Measurements from ENCODE around the gene ASS1. TPM values are rescaled to one million over a fixed set of nuclear protein-coding genes. Genes with fewer than 3 reads are reported as not detected.
A peak's percentile ranks its signal among the peaks of the same experiment; 100 is the strongest.

The ASS1 gene
- total RNA-seq, 2 donors from 2014 or later, result 58.0 to 58.4 TPM

DNA sequence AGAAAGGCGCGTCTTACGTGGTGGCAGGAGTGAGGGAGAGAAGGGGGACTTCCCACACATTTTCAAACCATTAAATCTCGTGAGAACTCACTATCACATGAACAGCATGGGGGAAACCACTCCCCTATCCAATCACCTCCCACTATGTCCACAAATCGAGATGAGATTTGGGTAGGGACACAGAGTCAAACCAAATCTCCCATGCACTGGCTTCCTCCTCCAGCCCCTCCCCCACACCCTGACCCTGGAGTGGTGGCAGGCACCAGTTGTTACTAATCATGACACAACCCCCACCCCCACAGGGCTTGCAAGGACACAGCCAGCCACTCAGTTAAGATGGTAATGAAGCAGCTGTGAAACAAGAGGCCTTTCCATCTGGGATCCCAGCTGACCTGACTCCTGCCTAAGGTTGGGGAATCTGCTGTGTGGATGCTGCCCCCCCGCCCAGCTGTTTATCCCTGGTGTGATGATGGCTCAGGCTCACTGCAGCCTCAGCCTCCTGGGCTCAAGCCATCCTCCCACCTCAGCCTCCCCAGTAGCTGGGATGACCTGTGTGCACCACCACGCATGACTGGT is 77.6 kb downstream of the ASS1 start:
- H3K27ac Mint-ChIP-seq, result no peak overlapping the region
- H3K4me3 Mint-ChIP-seq, result no peak overlapping the region
- H3K36me3 Mint-ChIP-seq (ENCODE audit: insufficient read depth in 2 of 2), result no peaks in the 10 kb centered on the region
- DNase-seq (no peak), ATAC-seq (replicated peaks in 1 of 2) (no peak)
- H3K9me3 Mint-ChIP-seq, result no peaks in the 10 kb centered on the region
- H3K27me3 Mint-ChIP-seq (ENCODE audit: low read depth), result peaks cover 11% of the 10 kb centered on the region
- peaks cover 6% of the 10 kb centered on the region for H3K4me1 Mint-ChIP-seq (ENCODE audit: low read depth)

DNA sequence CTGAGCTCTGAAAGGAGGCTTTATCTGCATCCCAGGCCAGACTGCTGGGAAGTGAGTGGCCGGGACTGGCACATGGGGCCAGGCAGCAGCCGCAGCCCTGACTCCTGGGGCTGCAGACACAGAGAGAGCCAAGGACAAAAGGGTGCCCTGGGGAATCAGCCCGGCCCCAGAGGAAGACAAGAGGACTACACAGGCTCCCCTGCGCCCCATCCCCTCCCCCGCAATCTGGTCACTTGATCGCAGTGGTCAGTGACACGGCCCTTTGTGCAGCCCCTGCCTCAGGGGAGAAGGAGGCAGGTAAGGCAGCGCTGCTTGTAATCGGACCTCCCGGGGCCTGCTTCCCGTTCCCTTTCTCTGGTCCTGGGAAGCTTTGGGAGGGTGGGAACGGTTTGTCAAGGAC is 79.2 kb downstream of the ASS1 start:
- Mint-ChIP-seq H3K27ac (no peak overlapping the region), H3K4me3 (no peak overlapping the region), H3K4me1 (ENCODE audit: low read depth) (peaks cover 6% of the 10 kb centered on the region), H3K9me3 (no peaks in the 10 kb centered on the region), H3K27me3 (ENCODE audit: low read depth) (peaks cover 11% of the 10 kb centered on the region), H3K36me3 (ENCODE audit: insufficient read depth in 2 of 2) (no peaks in the 10 kb centered on the region)
- ATAC-seq (replicated peaks in 1 of 2) (no peak), DNase-seq (no peak)

DNA sequence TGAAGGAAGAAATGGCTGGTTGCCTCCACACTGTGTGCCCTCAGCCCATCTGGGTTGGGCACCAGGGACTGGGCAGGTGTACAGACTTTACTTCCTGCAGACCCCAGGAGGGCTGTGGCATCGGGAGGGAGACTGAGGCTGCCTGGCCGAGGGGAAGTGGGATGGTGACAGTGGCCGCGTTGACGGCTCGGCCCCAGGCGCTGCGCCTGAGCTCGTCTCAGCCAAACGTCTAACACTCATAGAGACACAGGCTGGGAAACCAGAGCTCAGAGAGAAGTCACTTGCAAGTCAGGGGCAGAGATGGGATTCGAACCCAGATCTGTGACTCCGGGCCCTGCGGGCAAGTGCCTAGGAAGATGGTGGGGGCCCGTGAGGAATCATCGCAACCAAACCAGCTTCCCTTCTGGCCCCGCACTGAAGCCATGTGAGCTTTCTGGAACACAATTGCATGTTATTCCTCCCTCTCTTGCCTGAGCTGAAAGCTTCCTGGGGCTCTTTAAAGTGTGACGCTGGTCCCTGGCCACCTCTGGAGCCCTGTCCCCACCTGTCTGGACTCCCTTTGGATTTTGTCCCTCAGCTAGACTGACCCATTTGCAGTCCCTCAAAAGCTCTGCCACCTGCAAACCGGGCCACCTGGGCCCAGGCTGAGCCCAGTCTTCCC is 81.6 kb downstream of the ASS1 start:
- ATAC-seq (replicated peaks in 1 of 2), result no peak
- Mint-ChIP-seq H3K27ac (no peak overlapping the region), H3K27me3 (ENCODE audit: low read depth) (peaks cover 11% of the 10 kb centered on the region), H3K36me3 (ENCODE audit: insufficient read depth in 2 of 2) (no peaks in the 10 kb centered on the region), H3K4me3 (no peak overlapping the region), H3K9me3 (no peaks in the 10 kb centered on the region), H3K4me1 (ENCODE audit: low read depth) (peaks cover 6% of the 10 kb centered on the region)
- DNase-seq, result no peak

DNA sequence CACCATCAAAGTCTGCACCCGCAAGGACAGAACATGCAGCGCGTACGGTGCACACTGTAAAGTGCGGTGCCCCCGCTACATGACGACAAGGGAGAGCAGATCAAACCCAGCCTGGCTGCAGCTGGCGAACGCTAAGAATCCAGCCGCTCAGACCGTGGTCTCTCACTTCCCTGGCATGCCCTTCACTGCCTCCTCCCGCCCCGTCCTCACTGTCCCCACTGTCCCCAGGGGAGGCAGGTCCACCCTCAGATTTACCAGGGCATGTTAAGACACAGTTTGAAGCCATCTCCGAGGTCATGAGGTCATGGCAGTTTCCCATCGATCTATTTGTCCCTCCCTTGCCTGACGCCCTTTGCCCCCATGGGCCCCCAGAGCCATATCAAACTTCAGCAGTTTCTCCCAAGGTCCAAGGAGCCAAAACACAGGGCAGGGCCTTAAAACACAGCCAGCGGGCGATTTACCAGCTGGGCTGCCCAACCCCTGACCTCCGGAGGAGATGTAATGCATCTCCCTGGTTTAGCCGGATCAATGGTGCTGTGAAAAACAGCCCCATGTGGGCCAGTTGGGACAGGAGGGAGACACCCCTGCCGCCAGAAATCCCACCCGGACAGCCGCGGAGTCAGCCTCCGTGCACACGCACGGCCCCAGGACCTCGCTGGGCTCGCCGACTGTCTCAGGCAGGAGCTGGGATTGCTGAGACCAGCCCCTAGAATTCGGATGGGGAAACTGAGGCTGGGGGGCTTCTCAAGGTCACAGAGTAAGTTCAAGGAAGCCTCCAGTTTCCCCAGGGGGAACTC is 82.3 kb downstream of the ASS1 start:
- H3K4me1 Mint-ChIP-seq (ENCODE audit: low read depth), result peaks cover 6% of the 10 kb centered on the region
- H3K9me3 Mint-ChIP-seq, result no peaks in the 10 kb centered on the region
- H3K27ac Mint-ChIP-seq, result no peak overlapping the region
- H3K36me3 Mint-ChIP-seq (ENCODE audit: insufficient read depth in 2 of 2), result no peaks in the 10 kb centered on the region
- H3K4me3 Mint-ChIP-seq, result no peak overlapping the region
- H3K27me3 Mint-ChIP-seq (ENCODE audit: low read depth), result peaks cover 11% of the 10 kb centered on the region
- ATAC-seq (replicated peaks in 1 of 2), result no peak
- no peak for DNase-seq

DNA sequence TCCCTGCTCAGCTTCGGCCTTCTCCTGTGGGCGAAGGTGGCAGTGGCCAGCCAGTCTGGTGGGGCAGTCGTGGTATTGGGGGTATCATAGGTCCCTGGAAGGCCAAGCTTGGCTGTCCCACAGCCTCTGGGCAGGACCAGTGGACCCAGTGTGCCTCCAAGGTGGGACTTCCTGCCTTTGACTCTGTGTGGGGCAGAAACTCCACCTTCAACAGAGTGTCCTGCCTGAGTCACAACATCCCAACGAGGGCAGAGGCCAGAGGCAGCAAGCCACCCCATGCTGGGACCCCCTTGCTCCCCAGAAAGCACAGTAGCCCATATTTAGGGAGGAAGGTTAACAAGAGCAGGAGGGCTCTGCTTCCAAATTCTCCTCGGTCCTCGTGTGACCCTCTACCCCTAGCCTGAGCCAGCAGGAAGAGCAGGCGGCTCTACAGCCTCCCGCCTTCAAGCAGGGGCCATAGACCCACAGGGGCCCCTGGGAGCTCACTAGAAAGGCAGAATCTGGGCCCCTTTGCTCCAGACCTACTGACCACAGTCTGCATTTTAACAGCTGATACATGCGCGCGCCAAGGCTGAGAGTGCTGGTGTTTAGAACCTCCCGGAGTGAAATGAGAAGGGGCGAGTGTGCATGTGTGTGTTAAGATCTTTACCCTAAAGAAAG is 83.0 kb downstream of the ASS1 start:
- ATAC-seq (replicated peaks in 1 of 2), result no peak
- no peaks in the 10 kb centered on the region for H3K9me3 Mint-ChIP-seq
- no peak overlapping the region for H3K27ac Mint-ChIP-seq

DNA sequence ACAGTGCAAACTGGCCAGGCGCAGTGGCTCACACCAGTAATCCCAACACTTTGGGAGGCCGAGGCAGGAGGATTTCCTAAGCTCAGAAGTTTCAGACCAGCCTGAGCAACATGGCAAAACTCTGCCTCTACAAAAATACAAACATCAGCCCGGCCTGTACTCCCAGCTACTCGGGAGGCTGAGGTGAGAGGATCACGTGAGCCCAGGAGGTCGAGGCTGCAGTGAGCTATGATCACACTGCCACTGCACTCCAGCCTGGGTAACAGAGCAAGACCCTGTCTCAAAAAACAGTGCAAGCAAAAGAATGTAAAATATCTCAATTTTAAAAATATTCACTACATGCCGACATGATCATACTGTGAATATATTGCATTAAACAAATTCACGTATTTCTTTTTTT is 83.9 kb downstream of the ASS1 start:
- Mint-ChIP-seq H3K9me3 (no peaks in the 10 kb centered on the region), H3K4me3 (no peak overlapping the region), H3K27me3 (ENCODE audit: low read depth) (peaks cover 16% of the 10 kb centered on the region), H3K4me1 (ENCODE audit: low read depth) (no peaks in the 10 kb centered on the region), H3K27ac (no peak overlapping the region), H3K36me3 (ENCODE audit: insufficient read depth in 2 of 2) (no peaks in the 10 kb centered on the region)
- ATAC-seq (replicated peaks in 1 of 2), result no peak
- no peak for DNase-seq

More for the DNA sequence above, 83.0 kb downstream of the ASS1 start:
- H3K4me3 Mint-ChIP-seq, result no peak overlapping the region
- no peaks in the 10 kb centered on the region for H3K4me1 Mint-ChIP-seq (ENCODE audit: low read depth)
- H3K27me3 Mint-ChIP-seq (ENCODE audit: low read depth), result peaks cover 16% of the 10 kb centered on the region
- DNase-seq, result no peak
- no peaks in the 10 kb centered on the region for H3K36me3 Mint-ChIP-seq (ENCODE audit: insufficient read depth in 2 of 2)

DNA sequence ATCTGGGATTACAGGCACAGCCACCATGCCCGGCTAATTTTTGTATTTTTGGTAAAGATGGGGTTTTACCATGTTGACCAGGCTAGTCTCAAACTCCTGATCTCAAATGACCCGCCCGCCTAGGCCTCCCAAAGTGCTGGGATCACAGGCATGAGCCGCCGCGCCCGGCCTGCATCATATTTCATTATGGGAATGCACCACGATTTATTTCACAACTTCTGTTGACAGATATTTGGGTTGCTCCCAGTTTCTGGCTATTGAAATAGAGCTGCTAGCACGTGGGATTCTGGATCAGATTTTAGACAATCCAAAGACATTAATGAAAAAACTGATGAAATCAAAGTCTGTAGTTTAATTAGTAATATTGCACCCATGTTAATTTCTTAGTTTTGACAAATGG is 86.2 kb downstream of the ASS1 start:
- DNase-seq, result no peak
- no peaks in the 10 kb centered on the region for H3K4me1 Mint-ChIP-seq (ENCODE audit: low read depth)
- H3K27me3 Mint-ChIP-seq (ENCODE audit: low read depth), result peaks cover 34% of the 10 kb centered on the region
- no peak overlapping the region for H3K4me3 Mint-ChIP-seq
- no peak for ATAC-seq (replicated peaks in 1 of 2)
- no peaks in the 10 kb centered on the region for H3K9me3 Mint-ChIP-seq
- no peaks in the 10 kb centered on the region for H3K36me3 Mint-ChIP-seq (ENCODE audit: insufficient read depth in 2 of 2)
- H3K27ac Mint-ChIP-seq, result no peak overlapping the region

DNA sequence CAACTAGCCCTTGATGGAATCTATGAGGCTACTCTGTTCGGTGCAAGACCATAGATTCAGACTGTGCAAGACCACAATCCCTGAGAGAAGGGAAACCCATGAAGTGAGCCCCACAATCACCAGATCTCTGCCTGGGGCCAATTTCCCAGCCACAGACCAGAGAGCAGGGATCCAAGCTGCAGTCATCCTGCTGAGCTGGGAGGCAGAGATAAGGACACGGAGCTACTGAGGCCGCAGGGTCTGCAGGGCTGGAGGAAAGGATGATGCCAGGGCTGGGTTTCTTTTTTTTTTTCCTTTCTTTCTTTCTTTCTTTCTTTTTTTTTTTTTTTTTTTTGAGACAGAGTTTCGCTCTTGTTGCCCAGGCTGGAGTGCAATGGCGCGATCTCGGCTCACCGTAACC is 86.9 kb downstream of the ASS1 start:
- Mint-ChIP-seq H3K36me3 (ENCODE audit: insufficient read depth in 2 of 2) (no peaks in the 10 kb centered on the region), H3K27me3 (ENCODE audit: low read depth) (peaks cover 40% of the 10 kb centered on the region), H3K4me3 (no peak overlapping the region), H3K4me1 (ENCODE audit: low read depth) (no peaks in the 10 kb centered on the region), H3K27ac (no peak overlapping the region), H3K9me3 (no peaks in the 10 kb centered on the region)
- DNase-seq, result no peak
- no peak for ATAC-seq (replicated peaks in 1 of 2)

DNA sequence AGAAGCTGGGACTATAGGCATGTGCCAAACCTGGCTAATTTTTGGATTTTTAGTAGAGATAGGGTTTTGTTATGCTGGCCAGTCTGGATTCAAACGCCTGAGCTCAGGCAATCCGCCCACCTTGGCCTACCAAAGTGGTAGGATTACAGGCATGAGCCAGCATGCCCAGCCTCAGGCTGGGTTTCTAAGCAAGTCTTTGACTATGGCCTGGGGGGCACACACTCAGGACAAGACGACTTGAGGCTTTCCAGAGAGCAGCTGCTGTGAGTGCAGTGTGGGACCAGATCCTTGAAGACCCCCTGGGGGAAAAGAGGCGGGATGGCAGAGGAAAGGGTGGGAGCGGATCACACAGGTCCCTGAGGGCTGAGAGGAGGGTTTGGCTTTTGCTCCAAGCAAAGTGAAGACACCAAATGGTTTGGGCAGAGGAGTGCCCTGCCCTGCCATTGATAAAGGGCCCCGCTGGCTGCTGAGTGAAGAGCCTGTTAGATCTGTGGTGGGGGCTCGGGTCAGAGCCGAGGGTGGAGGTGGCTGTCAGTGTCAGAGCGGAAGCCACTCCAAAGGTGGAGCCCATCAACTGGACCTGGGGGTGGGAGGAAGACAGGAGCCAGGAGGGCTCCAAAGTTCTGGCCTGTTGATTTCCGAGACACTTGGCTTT is 87.8 kb downstream of the ASS1 start:
- DNase-seq, result no peak

DNA sequence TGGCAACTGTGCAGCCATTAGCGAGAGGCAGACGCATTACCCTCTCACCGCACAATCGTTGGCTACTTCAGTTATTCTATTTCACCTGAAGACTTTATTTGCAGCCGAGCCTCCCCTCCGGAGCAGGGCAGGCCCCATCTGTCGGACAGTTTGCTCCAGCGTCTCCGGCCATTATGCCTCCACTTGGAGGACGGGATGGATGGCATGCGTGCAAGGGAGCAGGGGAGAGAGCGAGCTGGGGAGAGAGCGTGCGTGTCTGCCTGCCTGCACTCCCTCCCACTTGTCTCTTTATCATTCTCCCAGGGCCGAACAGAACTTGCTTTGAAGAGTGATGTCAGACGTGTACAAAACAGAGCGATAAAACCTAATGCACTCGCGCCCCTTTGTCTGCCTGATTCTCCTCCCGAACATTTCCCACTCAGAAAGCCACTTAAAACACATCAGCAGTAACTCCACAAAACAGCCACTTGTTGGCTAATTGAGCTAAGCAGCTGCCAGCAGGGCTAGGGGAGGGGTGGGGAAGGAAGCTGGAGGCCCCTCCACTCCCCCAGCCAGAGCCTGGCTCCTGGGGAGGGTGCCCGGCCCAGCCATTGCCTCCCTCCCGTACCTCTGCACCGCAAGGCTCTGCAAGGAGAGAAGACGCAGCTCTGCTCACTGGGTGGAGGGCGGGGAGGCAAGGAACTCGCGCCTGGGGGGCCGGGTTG is 91.2 kb downstream of the ASS1 start:
- ATAC-seq (replicated peaks in 1 of 2), result no peak
- Mint-ChIP-seq H3K4me3 (peak overlapping the region; percentile 27 to 58), H3K27ac (no peak overlapping the region), H3K9me3 (no peaks in the 10 kb centered on the region), H3K36me3 (ENCODE audit: insufficient read depth in 2 of 2) (no peaks in the 10 kb centered on the region), H3K4me1 (ENCODE audit: low read depth) (peaks cover 7% of the 10 kb centered on the region), H3K27me3 (ENCODE audit: low read depth) (peaks cover 77% of the 10 kb centered on the region)
- no peak for DNase-seq

More for the DNA sequence above, 87.8 kb downstream of the ASS1 start:
- H3K36me3 Mint-ChIP-seq (ENCODE audit: insufficient read depth in 2 of 2), result no peaks in the 10 kb centered on the region
- H3K4me3 Mint-ChIP-seq, result no peak overlapping the region
- no peak for ATAC-seq (replicated peaks in 1 of 2)
- no peak overlapping the region for H3K27ac Mint-ChIP-seq
- no peaks in the 10 kb centered on the region for H3K9me3 Mint-ChIP-seq
- peaks cover 3% of the 10 kb centered on the region for H3K4me1 Mint-ChIP-seq (ENCODE audit: low read depth)
- H3K27me3 Mint-ChIP-seq (ENCODE audit: low read depth), result peaks cover 43% of the 10 kb centered on the region

DNA sequence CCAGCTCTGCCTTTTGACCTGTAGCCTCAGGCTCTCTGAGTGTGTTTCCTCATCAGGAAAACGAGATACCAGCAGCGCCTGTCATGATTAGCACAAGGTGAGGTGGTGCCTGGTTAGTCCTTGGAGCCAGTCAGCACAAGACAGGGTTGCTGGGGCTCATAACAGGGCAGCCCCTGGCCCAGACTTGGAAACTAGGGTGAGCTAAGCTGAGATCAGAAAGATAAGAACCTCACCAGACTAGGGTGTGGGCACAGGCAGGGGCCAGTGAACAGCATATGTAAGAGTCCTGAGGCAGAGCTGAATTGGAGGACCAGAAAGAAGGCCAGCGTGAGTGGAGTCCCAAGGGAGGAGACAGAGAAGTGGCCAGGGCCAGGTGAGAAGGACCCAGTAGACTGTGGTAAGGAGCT is 91.9 kb downstream of the ASS1 start:
- no peaks in the 10 kb centered on the region for H3K9me3 Mint-ChIP-seq
- H3K27ac Mint-ChIP-seq, result no peak overlapping the region
- H3K4me1 Mint-ChIP-seq (ENCODE audit: low read depth), result peaks cover 7% of the 10 kb centered on the region
- no peak overlapping the region for H3K4me3 Mint-ChIP-seq
- no peaks in the 10 kb centered on the region for H3K36me3 Mint-ChIP-seq (ENCODE audit: insufficient read depth in 2 of 2)
- peaks cover 77% of the 10 kb centered on the region for H3K27me3 Mint-ChIP-seq (ENCODE audit: low read depth)
- DNase-seq (no peak), ATAC-seq (replicated peaks in 1 of 2) (no peak)

DNA sequence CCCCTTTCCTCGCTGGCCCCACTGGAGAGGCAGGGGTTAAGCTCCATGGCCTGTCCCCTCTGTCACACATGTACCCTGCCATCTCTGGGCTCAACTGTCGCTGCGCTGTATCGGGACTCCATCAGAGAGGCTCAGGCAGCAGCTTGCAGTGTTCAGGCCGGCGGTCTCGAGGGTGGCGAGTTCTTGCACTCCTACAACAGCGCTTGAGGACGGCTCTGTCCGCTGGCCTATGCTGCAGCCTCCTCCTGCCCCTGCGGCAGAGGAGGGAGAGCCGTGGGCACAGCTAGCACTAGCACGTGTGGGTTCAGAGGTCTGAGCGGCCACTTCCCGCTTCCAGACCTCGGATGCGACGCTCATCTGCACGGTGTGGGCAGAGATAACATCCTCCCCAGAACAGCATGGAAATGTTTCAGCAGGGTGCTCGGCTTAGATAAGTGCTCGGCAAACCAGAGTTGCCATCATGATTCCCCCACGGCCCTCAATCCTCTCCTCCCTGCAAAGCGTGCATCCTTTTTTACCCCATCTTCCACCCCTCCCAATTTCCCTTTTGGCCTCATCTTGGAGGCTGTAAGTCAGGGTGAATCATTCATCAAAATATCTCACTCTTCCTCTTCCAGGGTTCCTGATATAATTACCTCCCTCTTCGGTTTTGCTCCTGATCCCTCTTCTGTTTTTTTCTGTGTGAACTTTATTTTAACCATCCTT is 92.7 kb downstream of the ASS1 start:
- H3K27me3 Mint-ChIP-seq (ENCODE audit: low read depth), result peaks cover 76% of the 10 kb centered on the region
- H3K4me1 Mint-ChIP-seq (ENCODE audit: low read depth), result peaks cover 7% of the 10 kb centered on the region
- H3K4me3 Mint-ChIP-seq, result peak overlapping the region in 1 of 2 donors; percentile 36
- no peak overlapping the region for H3K27ac Mint-ChIP-seq
- DNase-seq (no peak), ATAC-seq (replicated peaks in 1 of 2) (peak in 1 of 2 donors; percentile 22)
- H3K9me3 Mint-ChIP-seq, result no peaks in the 10 kb centered on the region
- no peaks in the 10 kb centered on the region for H3K36me3 Mint-ChIP-seq (ENCODE audit: insufficient read depth in 2 of 2)

All from activated T-cell treated with anti-CD3 and anti-CD28 coated beads, Interleukin-2, amount 50 U/mL, for 72 hours (primary cell).